Stimulated activated CD4-positive, alpha-beta T cell treated with anti-CD3 and anti-CD28 coated beads, Interleukin-2, amount 100 ng/mL, for 24 hours (primary cell): Measurements from ENCODE around the gene DCPS.
"Not testable (repeated sequence)": the region's sequence is repeated elsewhere in the genome, so short reads cannot be mapped to it uniquely, and the experiment has no call there.

Source experiments
- DNase-seq, 2 donors: peaks; one replicate each; pipeline ENCODE4 v3.0.0-alpha.2; 2020

The DCPS gene

GRCh38 chr11:126385991-126386728 is 82.3 kb downstream of the DCPS start:
- no peak for DNase-seq

- not testable (repeated sequence) for DNase-seq
Observed at GRCh38 chr11:126386729-126387071, 82.8 kb downstream of the DCPS start.

- no peak for DNase-seq
Observed at GRCh38 chr11:126387857-126388256, 84.0 kb downstream of the DCPS start.

GRCh38 chr11:126390272-126390867 is 86.5 kb downstream of the DCPS start:
- DNase-seq, result no peak

- no peak for DNase-seq
Observed at GRCh38 chr11:126391286-126391954, 87.6 kb downstream of the DCPS start.

GRCh38 chr11:126391970-126392632 is 88.2 kb downstream of the DCPS start:
- no peak for DNase-seq

GRCh38 chr11:126392633-126393013 is 88.8 kb downstream of the DCPS start:
- DNase-seq, result no peak

- no peak for DNase-seq
Observed at GRCh38 chr11:126393143-126393542, 89.3 kb downstream of the DCPS start.

- DNase-seq, result no peak
Observed at GRCh38 chr11:126394036-126394435, 90.2 kb downstream of the DCPS start.

GRCh38 chr11:126394634-126395072 is 90.8 kb downstream of the DCPS start:
- DNase-seq, result not testable (repeated sequence)
